Neutrophil (primary cell): ENCODE measurements around the gene NAALADL2.

Experiments
- H3K27ac ChIP-seq: fragments of 200-600 bp; sonication (generic); 2 replicates; pipeline ENCODE4 v1.5.1; 2016; ENCODE audit warnings: mild to moderate bottlenecking, moderate library complexity
- H3K27me3 ChIP-seq: fragments of 200-600 bp; sonication (generic); 2 replicates; pipeline ENCODE4 v1.6.0; 2016; ENCODE audit warnings: mild to moderate bottlenecking
- H3K36me3 ChIP-seq: fragments of 200-600 bp; sonication (generic); 2 replicates; pipeline ENCODE4 v1.5.1; 2017
- H3K4me1 ChIP-seq, 2 experiments: fragments of 200-600 bp in 1 of 2; sonication (generic) in 1 of 2; 1 replicate in 1 of 2; 2 replicates in 1 of 2; pipeline versions ENCODE4 v1.5.1 to v1.6.1; 2013 to 2016; ENCODE audit warnings: low read depth in 1 of 2, low read length in 1 of 2, mild to moderate bottlenecking in 1 of 2, moderate library complexity in 1 of 2; ENCODE audit not compliant: control insufficient read depth in 1 of 2, insufficient read depth in 1 of 2
- H3K4me3 ChIP-seq, 2 experiments: fragments of 200-600 bp in 1 of 2; sonication (generic) in 1 of 2; 1 replicate in 1 of 2; 2 replicates in 1 of 2; pipeline ENCODE4 v1.5.1; 2013 to 2016; ENCODE audit warnings: low read depth in 1 of 2, low read length in 1 of 2, mild to moderate bottlenecking in 1 of 2, moderate library complexity in 1 of 2
- H3K9me3 ChIP-seq: fragments of 200-600 bp; sonication (generic); 2 replicates; pipeline ENCODE4 v1.5.1; 2016
- CTCF ChIP-seq: fragments of 200-600 bp; sonication (generic); IDR thresholded peaks from 2 replicates; pipeline ENCODE4 v1.5.1; 2016; ENCODE audit warnings: antibody characterized with exemption

The NAALADL2 gene

GRCh38 chr3:174936590-174936989 is 77.5 kb downstream of the NAALADL2 start:
- no peak overlapping the region for H3K27ac ChIP-seq
- H3K4me1 ChIP-seq: no peaks in the 10 kb centered on the region
- H3K27me3 ChIP-seq: no peaks in the 10 kb centered on the region
- no peaks in the 10 kb centered on the region for H3K9me3 ChIP-seq
- H3K4me3 ChIP-seq: no peak overlapping the region
- no peak for TF ChIP-seq CTCF
- H3K36me3 ChIP-seq: no peaks in the 10 kb centered on the region

DNA sequence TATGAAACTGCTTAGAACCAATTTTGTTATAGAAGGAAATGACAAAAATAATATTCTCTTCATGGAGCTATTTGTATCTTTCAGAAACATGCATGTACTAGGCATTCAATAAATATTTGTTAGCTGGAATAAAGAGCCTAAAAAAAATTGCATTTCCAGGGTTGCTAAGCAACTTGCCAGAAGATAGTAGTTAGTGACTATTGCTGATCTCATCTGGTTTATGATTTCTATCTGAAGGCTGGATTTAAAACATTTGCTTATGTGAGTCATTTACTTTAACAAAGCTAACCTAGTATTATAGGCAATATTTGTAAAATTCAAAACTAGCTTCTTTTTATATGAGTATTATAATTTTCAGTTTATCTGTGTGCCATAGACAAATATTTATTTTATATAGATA is 78.3 kb downstream of the NAALADL2 start:
- Histone ChIP-seq H3K36me3 (no peaks in the 10 kb centered on the region), H3K27me3 (no peaks in the 10 kb centered on the region), H3K4me3 (no peak overlapping the region), H3K27ac (no peak overlapping the region), H3K9me3 (no peaks in the 10 kb centered on the region), H3K4me1 (no peaks in the 10 kb centered on the region)
- no peak for TF ChIP-seq CTCF

GRCh38 chr3:174938102-174938501 is 79.0 kb downstream of the NAALADL2 start:
- no peak overlapping the region for H3K27ac ChIP-seq
- H3K4me3 ChIP-seq: no peak overlapping the region
- TF ChIP-seq CTCF: no peak
- no peaks in the 10 kb centered on the region for H3K9me3 ChIP-seq
- H3K27me3 ChIP-seq: no peaks in the 10 kb centered on the region
- no peaks in the 10 kb centered on the region for H3K36me3 ChIP-seq
- no peaks in the 10 kb centered on the region for H3K4me1 ChIP-seq

GRCh38 chr3:174940151-174940550 is 81.0 kb downstream of the NAALADL2 start:
- no peak for TF ChIP-seq CTCF
- no peaks in the 10 kb centered on the region for H3K9me3 ChIP-seq
- no peaks in the 10 kb centered on the region for H3K36me3 ChIP-seq
- H3K27me3 ChIP-seq: no peaks in the 10 kb centered on the region
- H3K27ac ChIP-seq: no peak overlapping the region
- no peak overlapping the region for H3K4me3 ChIP-seq
- H3K4me1 ChIP-seq: no peaks in the 10 kb centered on the region

- no peak for TF ChIP-seq CTCF
- Histone ChIP-seq H3K9me3 (no peaks in the 10 kb centered on the region), H3K27me3 (no peaks in the 10 kb centered on the region)
These were observed 86.1 kb downstream of the NAALADL2 start for GRCh38 chr3:174945276-174945675.

DNA sequence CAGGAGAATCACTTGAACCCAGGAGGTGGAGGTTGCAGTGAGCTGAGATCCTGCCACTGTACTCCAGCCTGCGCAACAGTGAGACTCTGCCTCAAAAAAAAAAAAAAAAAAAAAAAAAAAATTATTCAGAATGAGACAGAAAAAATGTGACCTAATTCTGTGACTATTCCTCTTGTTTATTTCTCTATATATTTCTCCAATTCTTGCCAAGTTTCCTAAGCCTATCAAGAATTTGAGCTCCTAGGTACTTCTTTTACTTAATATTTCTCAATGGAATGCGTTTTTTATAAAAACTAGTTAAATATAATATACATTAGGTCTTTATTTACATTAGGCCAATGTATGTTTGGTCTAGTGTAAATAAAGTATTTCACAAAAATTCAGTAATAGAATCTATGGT is 86.8 kb downstream of the NAALADL2 start:
- Histone ChIP-seq H3K27ac (no peak overlapping the region), H3K9me3 (no peaks in the 10 kb centered on the region), H3K36me3 (no peaks in the 10 kb centered on the region), H3K4me1 (no peaks in the 10 kb centered on the region), H3K4me3 (no peak overlapping the region), H3K27me3 (no peaks in the 10 kb centered on the region)
- TF ChIP-seq CTCF: no peak

More at GRCh38 chr3:174945276-174945675, 86.1 kb downstream of the NAALADL2 start:
- Histone ChIP-seq H3K4me1 (no peaks in the 10 kb centered on the region), H3K4me3 (no peak overlapping the region), H3K36me3 (no peaks in the 10 kb centered on the region), H3K27ac (no peak overlapping the region)
